Activated CD4-positive, CD25-positive, alpha-beta regulatory T cell treated with anti-CD3 and anti-CD28 coated beads, Interleukin-2, amount 50 U/mL, for 24 hours (primary cell): ENCODE data around the gene SLIT1.

ENCODE experiments used
- ATAC-seq, 2 donors: fragments of 150-1000 bp; cut with Tn5 transposase; one replicate each; pipeline ENCODE4 v1.10.0; 2021; ENCODE audit warnings: mild to moderate bottlenecking in 1 of 2, moderate library complexity in 1 of 2

SLIT1 gene

DNA sequence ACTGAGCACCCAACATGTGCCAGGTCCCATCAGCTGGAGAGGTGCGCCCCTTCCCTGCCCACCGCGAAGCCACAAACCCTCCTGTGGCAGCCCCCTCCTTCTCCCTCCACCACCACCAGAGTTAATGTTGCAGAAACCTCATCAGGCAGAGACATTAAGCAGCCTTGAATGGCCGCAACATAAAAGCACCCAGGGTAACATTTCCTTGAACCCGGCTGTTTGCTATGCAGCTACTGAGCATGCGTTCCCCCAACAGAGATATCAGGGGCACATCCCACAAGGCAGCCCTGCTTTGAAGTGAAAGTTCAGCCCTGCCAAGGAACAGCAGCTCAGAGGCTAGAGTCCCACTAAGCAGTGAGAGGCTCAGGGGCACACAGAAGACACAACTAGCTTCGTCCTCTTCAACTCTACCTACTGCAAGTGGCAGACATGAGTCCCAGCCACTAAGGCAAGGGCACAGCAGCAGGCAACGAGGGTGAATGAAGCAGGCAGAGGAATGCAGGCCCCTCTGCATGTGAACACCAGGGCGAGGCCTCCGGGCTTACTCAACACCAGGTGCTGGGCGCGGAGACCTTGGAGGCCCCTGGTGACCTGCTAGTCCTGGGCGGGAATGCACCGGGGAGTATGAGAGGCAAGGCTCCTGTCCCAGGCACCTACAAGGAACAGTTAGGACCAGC, 107.4 kb downstream of the SLIT1 start:
- ATAC-seq, result no peak

DNA sequence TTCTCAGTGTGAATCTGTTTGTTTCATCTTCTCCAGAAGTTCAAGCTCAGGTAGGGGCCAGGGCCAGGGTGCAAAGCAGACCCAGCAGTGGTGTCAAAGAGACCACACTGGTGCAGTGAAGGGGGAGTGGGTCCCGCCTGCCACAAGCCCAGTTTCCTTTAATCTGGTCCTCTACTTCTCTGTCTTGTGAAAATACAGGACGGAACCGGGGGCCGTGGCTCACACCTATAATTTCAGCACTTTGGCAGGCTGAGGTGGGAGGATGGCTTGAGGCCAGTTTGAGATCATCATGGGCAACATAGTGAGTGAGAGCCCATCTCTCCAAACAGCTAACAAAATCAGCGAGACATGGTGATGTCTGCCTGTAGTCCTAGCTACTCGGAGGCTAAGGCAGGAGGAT, 109.0 kb downstream of the SLIT1 start:
- ATAC-seq, result no peak

DNA sequence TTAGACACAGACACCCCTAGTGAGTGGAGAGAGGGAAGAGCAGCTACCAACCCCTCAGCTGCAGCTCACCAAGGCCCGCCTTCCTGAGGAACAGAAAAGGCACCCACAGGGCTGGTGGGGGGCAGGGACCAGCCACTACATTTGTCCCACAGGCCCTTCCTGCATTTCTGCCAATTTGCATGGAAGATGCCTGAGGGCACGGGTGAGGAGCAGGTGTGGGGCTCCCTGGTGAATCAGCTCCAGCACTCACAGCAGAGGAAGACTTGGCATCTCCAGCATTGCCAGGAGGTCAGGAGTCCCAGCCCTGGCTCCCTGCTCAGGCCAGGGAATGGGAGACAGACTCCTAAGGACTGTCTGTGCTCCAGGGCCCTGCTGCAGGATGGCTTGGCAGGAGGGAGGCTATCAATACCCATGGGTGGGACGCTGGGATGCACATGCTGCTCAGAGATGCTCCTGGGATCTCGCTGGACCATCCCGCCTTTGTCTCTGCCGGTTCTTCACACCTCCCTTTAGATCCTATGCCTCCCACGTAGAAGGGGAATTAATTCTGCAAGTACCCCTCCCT, 109.7 kb downstream of the SLIT1 start:
- no peak for ATAC-seq

- no peak for ATAC-seq
Observed at GRCh38 chr10:97075421-97075820, 110.3 kb downstream of the SLIT1 start.

- ATAC-seq, result no peak
Observed at GRCh38 chr10:97074256-97075145, 111.3 kb downstream of the SLIT1 start.

GRCh38 chr10:97072851-97073665, 112.7 kb downstream of the SLIT1 start:
- ATAC-seq, result peak; percentile 39 to 62

- no peak for ATAC-seq
Observed at GRCh38 chr10:97071496-97071895, 114.3 kb downstream of the SLIT1 start.

GRCh38 chr10:97069576-97070362, 116.0 kb downstream of the SLIT1 start:
- ATAC-seq, result peak; percentile 58 to 61

- ATAC-seq, result no peak
Observed at GRCh38 chr10:97069026-97069425, 116.7 kb downstream of the SLIT1 start.

GRCh38 chr10:97067716-97068391, 117.9 kb downstream of the SLIT1 start:
- ATAC-seq, result no peak

GRCh38 chr10:97066877-97067555, 118.7 kb downstream of the SLIT1 start:
- ATAC-seq, result no peak

DNA sequence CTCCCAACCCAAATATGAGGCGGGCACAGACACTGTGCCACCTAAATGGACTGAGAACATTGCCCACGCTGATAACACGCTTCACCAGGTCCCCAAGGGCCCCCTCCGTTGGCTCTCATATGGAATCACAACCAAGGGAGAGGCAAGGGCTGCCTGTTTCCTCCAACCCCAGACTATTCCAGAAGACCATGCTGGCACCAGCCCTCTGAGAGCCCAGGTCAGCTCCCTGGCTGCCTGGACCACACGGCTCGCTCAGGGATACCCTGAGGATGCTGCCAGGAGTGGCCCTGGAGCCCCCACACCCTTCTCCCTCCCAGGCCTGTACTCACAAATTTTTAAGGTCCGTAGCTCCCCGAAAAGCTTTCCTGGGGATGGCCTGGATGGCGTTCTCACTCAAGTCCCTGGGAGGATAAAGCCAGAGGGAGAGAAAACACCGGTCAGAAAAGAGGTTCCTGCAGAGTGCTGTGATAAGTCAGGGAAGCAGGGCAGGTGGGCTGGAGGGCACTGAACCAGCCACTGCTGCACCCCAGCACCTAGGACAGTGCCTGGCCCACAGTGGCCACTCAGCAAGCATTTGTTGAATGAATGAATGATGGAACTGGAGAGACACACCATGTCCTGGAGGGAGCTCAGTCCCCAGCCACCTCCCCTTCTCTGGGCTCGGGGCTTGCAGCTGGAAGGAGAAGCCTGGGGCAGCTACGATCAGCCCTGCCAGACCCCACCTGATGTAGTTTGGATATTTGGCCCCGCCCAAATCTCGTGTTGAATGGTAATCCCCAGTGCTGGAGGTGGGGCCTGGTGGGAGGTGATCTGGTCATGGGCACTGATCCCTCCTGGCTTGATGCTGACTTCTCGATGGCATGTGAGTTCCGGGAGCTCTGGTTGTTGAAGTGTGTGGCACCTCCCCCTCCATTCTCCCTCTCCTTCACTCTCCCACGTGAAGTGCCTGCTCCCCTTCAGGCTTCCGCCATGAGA, 119.8 kb downstream of the SLIT1 start:
- ATAC-seq, result no peak

DNA sequence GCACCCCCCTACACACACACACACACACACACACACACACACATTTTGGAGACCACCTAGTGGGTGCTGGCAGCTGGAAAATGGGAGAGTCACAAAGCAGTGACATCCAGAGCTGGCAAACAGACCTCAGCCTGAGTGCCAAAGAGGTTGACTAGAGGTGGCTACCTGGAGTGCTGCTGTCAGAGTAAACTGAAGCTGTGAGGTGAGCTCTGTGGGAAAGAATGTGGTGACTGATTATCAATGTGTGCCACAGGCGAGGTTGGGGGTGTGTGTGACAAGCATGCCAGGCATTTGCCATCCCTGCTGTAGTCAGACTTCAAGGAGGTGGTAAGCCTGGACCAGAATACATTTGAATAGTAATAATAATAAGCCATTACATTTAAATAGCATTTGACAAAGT, 120.6 kb downstream of the SLIT1 start:
- no peak for ATAC-seq

DNA sequence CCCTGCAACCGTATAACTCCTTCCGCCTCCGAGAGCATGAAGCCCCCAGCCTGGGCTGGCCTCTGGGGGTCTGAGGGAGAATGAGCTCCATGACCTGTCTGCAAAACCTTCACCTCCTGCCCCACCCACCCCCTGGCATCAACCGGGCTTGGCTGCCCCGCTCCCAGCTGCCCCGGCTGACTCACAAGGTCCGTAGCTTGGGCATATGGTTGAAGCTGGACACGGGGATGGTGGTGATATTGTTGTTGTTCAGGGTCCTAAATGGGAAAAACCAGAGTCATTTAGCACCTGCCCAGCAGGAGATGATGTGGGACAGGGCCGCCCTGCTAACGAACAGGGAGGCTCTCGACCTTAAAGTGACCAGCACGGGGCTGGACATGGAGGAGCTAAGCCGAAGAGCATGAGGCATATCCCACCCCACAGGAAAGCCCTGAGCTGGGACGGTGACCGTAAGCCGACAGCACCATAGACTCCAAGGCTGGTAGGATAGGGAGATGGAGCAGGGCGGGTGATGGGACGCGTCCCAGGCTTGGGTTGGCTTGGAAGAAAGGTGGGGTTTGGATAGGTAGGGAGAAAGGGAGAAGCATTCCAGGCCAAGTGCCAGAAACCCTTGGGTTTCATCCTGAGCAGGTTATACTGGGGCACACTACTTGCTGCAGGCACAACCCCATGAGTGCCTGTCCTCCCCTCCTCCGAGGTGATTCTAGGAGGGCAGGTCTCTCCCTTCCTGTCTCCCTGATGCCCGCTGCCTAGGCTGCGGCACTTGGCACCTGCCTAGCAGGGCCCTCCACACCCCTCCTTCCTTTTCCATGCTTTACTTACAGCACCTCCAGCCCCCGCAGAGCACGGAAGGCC, 121.5 kb downstream of the SLIT1 start:
- ATAC-seq, result no peak

DNA sequence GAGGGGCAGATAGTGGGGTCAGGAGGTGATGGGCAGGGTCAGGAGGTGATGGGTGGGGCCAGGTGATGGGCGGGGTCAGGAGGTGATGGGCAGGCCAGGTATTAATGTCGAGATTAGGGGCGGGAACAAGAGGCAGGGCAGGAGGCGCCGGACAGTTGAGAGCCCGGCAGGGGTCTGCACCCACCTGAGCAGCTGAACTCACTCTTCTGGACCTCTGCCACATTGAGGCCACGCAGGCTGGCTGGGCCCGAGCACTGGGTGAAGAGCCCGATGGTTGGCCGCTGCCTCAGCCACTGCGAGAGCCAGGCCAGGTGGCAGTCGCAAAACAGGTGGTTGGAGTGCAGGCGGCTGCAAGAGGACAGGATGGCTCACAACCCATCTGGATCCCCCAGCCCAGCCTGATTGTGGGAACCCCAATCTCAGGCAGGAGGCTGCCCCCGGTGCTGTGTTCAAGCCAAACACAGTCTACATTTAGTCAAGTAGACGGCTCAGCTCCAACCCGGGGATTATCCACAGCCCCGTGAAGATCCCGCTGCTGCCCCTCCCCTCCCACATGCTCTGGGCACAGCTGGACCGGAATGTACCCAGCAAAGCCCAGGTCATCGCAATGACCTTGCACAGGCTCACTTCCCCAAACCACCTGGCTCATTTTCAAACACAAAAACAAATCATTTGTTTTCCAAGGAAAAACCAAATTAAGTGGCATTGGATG, 122.3 kb downstream of the SLIT1 start:
- ATAC-seq, result no peak

GRCh38 chr10:97062456-97062855, 123.3 kb downstream of the SLIT1 start:
- no peak for ATAC-seq

DNA sequence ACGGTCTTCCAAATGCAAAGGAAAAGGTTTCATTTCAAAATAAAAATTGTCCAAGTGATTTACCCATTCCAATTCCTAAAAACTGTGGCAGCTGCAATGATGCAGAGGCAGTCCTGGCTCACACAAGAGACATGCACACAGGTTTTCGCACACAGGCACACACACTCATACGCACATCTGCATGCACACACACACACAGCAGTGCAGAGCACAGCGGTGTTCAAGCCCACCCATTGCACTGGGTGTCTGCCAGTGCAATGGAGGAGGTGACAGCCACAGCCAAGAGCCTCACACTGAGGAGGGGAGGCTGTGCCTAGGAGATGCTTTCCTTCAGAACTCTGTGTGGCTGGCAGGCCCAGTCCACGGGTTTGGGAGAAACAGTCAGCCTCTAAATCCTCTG, 123.7 kb downstream of the SLIT1 start:
- no peak for ATAC-seq

- ATAC-seq, result no peak
Observed at GRCh38 chr10:97061423-97061822, 124.3 kb downstream of the SLIT1 start.
